ENCODE measurements around the gene KRT28. TPM values are rescaled to one million over a fixed set of nuclear protein-coding genes. Genes with fewer than 3 reads are reported as not detected.
"Not testable (repeated sequence)": the region's sequence is repeated elsewhere in the genome, so short reads cannot be mapped to it uniquely, and the experiment has no call there.

Gene KRT28
- total RNA-seq, 1 experiment from 2014 or later = not detected

DNA sequence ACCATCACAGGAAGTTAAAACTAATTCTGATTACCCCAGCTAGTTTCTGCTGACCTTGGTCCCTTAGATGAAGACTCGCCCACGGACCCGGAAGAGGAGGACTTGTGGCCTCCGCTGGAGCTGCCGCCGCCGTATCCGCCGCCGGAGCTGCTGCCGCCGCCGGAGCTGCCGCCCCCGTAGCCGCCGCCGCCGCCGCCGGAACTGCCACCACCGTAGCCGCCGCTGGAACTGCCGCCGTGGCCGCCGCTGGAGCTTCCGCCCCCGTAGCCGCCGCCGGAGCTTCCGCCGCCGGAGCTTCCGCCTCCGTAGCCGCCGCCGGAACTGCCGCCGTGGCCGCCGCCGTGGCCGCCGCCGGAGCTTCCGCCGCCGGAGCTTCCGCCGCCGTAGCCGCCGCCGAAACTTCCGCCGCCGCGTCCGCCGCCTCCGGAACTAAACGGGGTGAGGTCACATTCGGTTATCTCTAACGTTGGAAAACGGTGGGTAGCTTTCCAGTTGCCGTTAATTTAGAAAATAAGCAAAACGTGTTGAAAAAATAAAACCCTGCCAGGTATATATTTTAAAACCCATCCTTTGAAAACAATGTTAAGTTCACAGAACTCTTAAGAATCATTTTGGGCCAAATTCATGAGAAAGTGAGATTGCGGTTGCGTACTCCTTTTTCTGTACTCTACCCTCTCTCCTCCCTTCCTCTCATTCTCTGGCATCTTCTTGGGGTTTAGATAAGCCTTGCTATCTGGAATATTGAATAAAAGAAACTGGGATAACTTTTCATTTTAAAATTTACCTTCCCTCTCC, 19.2 kb upstream of the KRT28 start:
- peak; percentile 95 for DNase-seq (ENCODE audit: low read depth)

DNA sequence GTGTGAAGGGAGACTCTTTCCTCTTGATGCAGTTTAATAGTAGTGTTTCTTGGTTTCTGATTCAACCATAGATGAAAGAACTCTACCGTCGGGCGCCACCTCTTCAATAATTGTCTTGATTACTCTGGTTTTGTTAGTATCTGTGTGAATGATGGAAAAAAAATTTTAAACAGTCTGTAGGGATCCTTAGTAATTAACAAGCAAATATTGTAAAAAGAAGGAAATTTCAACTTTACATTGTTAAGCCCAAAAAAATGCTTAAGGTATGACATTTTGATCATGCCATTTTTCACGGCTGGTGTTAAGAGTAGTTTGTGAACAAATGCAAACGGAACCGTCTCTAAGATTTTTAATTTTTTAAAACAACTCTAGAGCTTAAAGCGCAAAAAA, 18.6 kb upstream of the KRT28 start:
- no peak for DNase-seq (ENCODE audit: low read depth)

DNA sequence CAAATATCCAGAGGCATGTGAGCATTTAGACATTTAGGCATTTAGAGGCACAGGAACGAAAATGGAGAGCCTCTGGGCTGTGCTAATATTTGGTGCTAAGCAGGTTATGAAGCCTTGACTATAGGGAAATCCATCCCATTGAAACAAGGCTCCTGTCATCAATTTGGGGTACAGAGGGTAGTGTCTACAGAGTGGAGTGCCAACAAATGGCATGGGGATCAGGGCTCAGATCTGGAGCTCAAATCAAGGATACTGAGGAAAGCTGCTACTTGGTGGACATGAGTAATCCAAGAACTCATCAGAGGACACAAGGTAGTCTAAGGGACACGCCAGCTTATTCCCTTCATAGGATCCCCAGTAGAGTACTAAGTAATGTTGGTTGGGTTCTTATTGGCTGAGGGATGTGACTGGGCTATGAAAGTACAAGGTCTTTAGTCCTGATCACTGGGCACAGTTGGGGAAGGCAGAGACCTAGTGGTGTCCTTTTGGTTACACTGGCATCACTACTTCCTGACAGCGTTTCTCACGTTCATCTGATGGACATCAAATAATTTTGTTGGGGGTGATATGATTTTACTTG, 17.4 kb upstream of the KRT28 start:
- no peak for DNase-seq (ENCODE audit: low read depth)

DNA sequence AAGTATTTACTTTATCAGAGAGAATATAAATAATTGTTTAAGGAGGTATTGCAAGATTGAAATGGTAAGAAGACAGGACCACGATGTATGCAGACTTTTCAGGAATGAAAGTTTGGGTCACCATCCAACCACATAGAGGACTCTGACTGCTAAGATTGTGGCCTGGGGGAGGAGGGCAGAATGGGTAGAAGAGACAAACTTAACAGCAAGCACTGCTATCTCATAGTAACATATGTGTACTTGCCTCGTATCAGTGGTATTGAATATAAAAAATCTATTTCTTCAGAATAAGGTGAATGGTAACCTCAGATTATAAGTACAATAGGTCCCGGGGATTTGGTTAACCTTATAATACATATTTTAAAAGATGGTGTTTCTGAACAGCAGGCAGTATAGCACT, 16.8 kb upstream of the KRT28 start:
- no peak for DNase-seq (ENCODE audit: low read depth)

DNA sequence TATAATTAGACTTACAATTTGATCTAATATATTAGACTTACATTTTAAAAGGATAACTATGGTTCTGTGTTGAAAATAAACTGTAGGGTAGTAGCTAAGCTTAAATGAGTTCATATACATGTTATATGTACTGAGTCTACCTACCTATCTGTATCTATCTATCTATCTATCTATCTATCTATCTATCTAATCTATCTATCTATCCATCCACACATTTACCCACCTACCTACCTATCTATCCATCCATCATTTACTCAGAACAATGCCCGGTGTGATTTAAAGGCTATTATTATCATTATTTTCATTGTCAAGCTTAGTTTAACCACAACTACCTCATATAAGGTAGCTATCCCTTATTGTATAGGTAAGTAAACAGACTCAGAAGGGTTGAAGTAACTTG, 15.6 kb upstream of the KRT28 start:
- DNase-seq (ENCODE audit: low read depth) = no peak

DNA sequence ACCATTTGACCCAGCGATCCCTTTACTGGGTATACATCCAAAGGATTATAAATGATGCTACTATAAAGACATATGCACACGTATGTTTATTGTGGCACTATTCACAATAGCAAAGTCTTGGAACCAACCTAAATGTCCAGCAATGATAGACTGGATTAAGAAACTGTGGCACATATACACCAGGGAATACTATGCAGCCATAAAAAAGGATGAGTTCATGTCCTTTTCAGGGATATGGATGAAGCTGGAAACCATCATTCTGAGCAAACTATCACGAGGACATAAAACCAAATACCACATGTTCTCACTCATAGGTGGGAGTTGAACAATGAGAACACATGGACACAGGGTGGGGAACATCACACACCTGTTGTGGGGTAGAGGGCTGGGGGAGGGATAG, 14.9 kb upstream of the KRT28 start:
- not testable (repeated sequence) for DNase-seq (ENCODE audit: low read depth)

DNA sequence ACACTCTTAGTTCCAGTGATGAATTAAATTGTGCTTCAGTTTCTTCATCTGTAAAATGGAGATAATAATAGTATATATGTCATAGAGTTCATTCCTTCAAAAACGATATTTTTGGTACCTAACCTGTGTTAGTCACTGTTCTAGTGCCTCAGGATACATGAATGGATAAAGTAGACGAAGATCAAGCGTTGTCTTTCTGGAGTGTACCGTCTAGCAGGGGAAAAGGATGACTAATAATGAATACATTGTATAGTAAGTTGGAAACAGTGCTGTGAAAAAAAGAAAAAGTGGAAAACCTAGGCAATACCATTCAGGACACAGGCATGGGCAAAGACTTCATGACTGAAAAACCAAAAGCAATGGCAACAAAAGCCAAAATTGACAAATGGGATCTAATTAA, 14.0 kb upstream of the KRT28 start:
- peak; percentile 58 for DNase-seq (ENCODE audit: low read depth)

DNA sequence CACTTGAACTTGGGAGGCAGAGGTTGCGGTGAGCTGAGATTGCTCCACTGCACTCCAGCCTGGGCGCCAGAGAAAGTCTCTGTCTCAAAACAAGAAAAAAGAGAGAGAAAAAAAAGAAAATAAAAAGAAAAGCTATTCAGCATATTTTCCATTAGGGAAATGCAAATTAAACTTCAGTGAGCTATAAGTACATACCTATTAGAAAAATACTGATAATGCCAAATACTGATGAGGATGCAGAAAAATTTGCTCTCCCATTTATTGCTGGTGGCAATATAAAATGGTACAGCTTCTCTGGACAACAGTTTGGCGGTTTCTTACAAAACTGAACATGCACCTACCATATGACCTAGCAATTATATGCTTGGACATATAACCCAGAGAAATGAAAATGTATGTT, 12.9 kb upstream of the KRT28 start:
- no peak for DNase-seq (ENCODE audit: low read depth)

DNA sequence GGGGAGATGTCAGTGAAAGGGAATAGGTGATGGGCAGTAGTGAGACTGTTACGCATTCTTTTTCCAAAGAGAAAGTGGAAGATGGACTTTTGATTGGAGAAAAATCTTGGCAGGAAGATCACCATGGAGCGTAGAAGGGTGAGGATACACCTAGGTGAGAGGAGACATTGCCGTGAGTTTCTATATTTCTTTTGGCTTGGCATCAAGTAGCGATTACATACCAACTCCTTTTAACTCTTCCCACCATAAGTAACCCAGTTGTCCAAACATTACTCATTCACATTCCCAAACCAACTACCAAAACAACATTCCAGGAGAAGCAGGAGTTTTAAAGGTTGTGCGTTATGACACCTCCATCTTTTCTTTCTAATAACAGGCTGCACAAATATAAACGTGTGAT, 10.7 kb upstream of the KRT28 start:
- DNase-seq (ENCODE audit: low read depth) = peak; percentile 82

DNA sequence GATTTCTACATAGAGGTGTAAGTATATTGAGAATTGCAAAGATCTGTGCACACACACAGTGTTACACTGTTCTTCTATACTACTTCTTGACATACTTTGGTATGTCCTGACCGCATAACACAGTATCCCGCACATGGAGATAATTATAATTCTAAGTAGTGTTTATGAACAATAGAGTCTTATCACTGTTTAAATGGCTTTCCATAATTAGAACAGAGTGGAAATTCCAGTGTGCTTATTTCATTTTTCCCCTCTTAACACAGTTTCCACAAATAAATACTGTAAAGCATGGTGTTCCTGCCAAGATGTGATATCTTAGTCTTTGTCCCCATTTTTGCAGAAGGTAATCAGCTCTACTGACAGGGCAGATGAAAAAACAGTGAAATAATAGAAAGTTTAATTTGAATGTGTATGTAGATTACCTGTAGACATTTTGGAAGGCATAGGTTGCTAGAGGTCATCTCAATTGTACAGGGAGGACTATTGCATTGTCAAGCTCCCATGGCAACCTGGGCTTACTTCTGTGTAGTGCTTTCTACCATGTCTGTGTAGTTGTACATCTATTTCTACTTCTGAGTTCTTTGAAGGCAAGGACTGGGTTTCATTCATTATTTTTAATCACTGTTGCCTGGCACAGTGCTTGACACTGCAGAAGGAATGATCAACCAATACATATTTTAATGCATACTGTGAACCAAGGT, 10.1 kb upstream of the KRT28 start:
- DNase-seq (ENCODE audit: low read depth) = peak; percentile 39

DNA sequence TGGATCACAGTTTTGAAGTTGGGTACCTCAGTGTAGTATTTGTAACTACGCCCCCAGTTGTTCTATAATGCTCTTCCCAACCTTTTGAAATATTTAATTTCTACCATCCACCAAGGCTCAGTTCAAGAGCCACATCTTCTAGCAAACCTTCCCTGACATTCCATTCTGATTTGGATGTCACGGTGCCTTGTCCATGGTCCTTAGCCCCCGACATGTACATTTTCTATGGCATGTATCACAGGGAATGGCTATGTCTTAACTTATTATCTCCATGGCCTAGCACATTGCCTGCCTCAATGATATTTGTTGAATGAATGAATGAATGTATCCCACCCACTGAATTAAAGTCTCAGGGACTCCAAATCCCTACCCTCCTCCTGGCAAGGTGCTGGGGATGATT, 6.4 kb upstream of the KRT28 start:
- DNase-seq (ENCODE audit: low read depth) = no peak

DNA sequence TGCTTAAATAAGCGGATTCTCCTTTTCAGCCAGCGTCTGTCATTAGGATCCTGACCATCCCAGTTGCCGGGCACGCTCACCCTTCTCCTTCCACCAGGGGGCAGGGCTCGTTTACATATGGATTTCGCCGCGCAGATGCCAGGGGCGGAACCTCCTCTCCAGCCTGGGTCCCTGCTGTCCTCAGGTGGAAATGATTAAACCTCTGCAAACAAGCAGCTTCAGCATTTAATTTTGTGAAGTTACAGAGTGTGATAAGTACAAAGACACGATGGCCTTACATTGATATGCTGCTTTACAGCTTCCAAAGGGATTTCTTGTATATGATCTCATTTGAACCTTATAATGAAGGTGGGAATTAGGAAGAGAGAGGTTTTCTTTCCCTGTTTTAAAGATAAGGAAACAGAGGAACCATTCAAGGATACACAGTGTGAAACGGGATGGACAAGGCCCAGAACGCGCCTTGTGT, 3.9 kb upstream of the KRT28 start:
- peak; percentile 82 for DNase-seq (ENCODE audit: low read depth)

DNA sequence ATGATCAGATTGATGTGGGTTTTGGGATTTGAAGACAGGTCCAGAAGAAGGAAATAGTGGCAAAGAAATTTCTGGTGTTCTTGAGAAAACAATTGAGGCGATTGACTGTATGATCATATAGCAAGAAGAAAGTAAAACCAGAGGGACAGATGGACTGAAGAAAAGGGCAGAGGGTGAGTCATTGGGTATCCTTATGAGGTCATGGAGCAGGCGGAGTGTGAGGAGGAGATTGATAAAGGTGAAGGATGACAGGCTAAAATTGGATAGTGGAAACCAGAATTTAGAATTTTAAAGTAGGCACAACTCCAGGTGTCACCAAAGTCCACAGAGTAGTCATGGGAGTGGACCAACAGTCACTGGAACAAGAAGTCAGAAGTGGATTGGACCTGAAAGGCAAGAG, 1.4 kb upstream of the KRT28 start:
- no peak for DNase-seq (ENCODE audit: low read depth)

DNA sequence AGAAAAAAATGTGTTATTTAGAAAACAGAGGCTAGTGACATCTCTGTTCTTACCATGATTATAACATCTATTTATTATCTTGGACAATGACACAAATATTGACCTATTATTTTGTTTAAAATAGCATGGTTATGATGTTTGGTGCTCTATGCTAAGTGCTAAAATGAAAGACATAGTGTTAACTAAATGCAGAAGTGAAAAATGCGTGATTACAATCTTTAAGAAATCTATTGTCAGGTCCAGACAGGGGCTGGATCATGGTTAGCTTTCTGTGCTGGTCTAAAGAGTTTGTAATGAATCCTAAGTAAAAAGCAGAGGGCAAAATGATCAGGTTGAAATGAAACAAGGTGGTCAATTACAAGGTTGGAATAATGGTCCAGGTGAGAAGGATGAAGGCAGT, 622 bp upstream of the KRT28 start:
- DNase-seq (ENCODE audit: low read depth) = no peak

DNA sequence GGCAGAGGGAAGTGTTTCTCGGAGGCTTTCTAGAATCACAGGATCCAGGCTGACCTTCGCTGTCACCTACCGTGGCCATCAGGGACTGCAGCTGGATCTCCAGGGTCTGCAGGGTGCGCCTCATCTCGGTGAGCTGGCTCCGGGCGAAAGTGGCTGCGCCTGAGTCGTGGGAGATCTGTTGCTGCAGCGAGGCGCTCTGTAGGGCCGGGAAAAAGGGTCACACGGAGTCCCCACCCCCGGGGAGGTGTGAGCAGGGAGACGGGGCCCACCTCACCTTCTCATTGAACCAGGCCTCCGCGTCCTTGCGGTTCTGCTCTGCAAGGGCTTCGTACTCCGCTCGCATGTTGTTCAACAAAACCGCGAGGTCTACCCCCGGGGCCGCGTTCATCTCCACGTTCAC, 2.9 kb downstream of the KRT28 start:
- no peak for DNase-seq (ENCODE audit: low read depth)

DNA sequence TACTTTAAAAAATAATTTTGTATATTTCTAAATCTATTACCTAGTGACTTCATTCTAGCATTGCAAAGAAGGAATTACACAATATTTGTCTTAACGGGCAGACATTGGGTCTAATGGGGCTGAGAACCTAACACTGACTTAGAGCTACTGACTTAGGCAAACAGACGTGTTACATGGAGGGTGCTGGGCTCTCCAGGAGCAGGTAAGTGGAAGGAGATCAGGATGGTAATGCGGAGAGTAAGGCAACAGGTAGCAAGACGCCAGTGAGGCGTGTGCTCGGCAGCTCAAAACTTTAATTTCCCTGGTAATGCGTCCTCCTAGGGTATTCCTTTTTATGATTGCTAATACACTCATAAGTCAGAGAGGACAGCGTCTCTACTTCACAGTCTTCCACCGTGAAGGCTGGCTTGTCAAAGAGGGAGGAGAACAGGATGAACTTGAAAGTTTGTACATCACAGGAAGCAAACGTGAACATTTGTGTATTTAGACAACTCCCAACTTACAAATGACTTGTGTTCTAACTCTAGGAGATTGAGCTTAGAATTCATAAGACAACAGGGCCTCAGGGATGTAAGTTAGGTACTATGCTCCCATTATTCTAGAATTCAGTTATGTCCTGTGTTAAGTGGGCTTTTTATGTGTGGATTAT, 4.6 kb downstream of the KRT28 start:
- DNase-seq (ENCODE audit: low read depth) = no peak

DNA sequence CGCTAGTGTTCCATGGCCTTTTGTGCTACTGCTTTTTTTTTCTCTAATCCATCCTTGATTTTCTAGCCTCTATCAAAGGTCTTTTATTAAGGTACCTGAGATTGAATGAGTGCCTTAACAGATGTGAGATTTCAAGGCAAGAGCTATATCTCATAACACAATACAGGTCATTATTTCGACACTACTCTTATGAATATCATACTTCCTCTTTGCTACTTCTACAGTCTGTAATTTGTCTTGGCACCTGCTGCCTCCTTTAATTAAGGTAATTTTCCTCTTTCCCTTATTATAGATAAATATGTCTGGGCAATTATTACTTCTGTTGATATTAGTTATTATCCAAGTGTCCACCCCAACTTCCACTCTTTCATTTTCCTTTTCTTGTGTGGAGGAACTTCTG, 5.3 kb downstream of the KRT28 start:
- no peak for DNase-seq (ENCODE audit: low read depth)

DNA sequence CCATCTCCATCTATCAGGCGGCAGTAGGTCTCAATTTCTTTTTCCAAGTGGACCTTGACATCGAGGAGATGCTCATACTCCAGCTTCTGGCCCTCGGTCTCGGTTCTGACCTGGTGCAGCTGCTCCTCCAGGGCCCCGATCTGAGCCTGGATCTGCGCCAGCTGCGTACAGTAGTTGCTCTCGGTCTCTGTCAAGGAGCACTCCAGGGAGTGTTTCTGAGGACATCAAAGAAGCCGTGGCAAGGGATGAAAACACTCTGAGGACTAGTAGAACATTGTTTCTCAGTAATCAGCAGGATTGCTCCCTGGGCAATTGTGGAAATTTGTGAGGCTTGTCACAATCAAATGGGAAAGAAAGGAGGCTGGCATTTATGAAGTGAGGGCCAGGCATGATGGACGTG, 5.9 kb downstream of the KRT28 start:
- no peak for DNase-seq (ENCODE audit: low read depth)

DNA sequence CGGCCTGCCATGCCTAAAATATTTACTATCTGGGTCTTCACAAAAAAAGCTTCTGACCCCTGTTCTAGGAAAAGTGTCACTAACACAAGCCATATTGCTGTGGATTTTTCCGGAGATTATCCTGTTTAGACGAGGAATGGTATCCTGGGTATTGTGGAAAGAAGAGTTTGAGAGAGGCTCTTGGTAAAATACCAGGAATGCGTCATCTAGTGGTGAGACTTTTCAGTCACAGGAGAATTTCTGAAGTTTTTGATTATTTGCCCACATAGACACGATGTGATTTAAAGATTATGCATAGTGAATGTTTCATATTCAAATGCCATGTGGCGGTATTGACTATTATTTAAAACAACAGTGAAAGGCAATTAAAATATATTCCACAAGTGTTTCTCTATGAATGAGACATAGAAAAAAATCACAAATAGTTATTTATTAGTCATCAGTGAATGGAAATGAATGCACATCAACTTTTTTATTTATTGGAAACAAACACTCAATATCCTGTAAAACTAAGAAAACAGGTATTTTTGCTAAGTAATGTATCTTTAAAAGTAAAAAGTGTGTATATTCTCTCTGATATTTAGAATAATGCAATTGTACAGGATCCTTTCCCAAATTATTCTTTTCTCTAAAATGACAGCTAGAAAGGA, 7.8 kb downstream of the KRT28 start:
- peak; percentile 25 for DNase-seq (ENCODE audit: low read depth)

DNA sequence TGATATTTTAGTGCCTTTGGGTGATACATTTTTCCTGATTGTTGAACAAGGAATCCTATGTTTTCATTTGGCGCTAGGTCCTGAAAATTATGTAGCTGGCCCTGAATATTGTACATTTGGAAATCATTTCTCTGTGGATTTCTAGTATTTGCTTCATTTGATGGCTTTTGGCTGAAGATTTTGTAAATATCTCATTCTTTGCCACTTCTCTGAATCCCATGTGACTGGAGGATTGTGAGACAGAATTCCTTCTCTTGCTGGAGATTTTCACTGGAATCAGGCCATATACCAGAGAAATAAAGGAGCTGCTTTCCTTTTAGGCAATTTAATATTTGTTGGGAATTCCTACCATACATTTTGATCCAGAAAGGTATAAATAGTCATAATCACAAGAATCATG, 8.6 kb downstream of the KRT28 start:
- DNase-seq (ENCODE audit: low read depth) = no peak

DNA sequence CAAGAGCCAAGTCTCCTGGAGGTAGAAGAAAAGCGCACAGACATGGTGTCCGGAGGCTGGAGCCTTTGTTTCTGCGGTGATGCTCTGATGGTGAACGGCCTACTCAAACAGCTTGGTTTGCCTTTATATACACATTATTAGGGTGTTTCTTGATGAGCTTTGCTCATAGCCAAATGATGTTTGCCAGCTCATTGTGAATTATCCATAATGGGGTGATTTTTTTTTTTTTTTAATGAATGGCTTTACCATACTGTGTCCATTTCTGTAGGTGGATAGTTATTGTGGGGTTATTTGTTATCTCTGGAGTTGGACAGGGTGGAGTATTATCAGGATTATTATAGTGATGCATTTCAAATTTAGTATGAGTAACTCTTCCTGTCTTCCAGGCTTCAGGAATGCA, 17.3 kb downstream of the KRT28 start, which contains the start of gene KRT27:
Gene KRT27, minus strand, starts transcription at position 101 of the 400 bp plus-strand sequence. Its CDS starts 57 bp downstream, at position 44.
- DNase-seq (ENCODE audit: low read depth) = no peak

All from Daoy (cell line).